ENCODE data around the gene BPIFB6.
"Not testable (repeated sequence)": the region's sequence is repeated elsewhere in the genome, so short reads cannot be mapped to it uniquely, and the experiment has no call there.

BPIFB6 gene

GRCh38 chr20:33025318-33025876, 6.1 kb upstream of the BPIFB6 start:
- in situ Hi-C loops (cut with HindIII; ENCODE audit: low pct_ligation_motif_present, low pct_unique_long_range_greater_than_20kb, low sequenced_read_pairs), result no loop called here
- DNase-seq, result no peak

- no peak for DNase-seq
- in situ Hi-C loops (cut with HindIII; ENCODE audit: low pct_ligation_motif_present, low pct_unique_long_range_greater_than_20kb, low sequenced_read_pairs), result no loop called here
Measured at GRCh38 chr20:33026072-33026778, 5.2 kb upstream of the BPIFB6 start.

- in situ Hi-C loops (cut with HindIII; ENCODE audit: low pct_ligation_motif_present, low pct_unique_long_range_greater_than_20kb, low sequenced_read_pairs), result no loop called here
- no peak for DNase-seq
Measured at GRCh38 chr20:33026779-33027759, 4.4 kb upstream of the BPIFB6 start.

GRCh38 chr20:33027769-33028751, 3.4 kb upstream of the BPIFB6 start:
- DNase-seq, result no peak
- in situ Hi-C loops (cut with HindIII; ENCODE audit: low pct_ligation_motif_present, low pct_unique_long_range_greater_than_20kb, low sequenced_read_pairs), result no loop called here

GRCh38 chr20:33028875-33029274, 2.6 kb upstream of the BPIFB6 start:
- DNase-seq, result no peak
- in situ Hi-C loops (cut with HindIII; ENCODE audit: low pct_ligation_motif_present, low pct_unique_long_range_greater_than_20kb, low sequenced_read_pairs), result no loop called here

- in situ Hi-C loops (cut with HindIII; ENCODE audit: low pct_ligation_motif_present, low pct_unique_long_range_greater_than_20kb, low sequenced_read_pairs), result no loop called here
- no peak for DNase-seq
Measured at GRCh38 chr20:33030076-33030475, 1.4 kb upstream of the BPIFB6 start.

- DNase-seq, result no peak
- in situ Hi-C loops (cut with HindIII; ENCODE audit: low pct_ligation_motif_present, low pct_unique_long_range_greater_than_20kb, low sequenced_read_pairs), result no loop called here
Measured at GRCh38 chr20:33030569-33030968, 879 bp upstream of the BPIFB6 start.

- no peak for DNase-seq
- in situ Hi-C loops (cut with HindIII; ENCODE audit: low pct_ligation_motif_present, low pct_unique_long_range_greater_than_20kb, low sequenced_read_pairs), result no loop called here
Measured at GRCh38 chr20:33032555-33032954, 1.1 kb downstream of the BPIFB6 start.

GRCh38 chr20:33033381-33033780, 1.9 kb downstream of the BPIFB6 start:
- DNase-seq, result no peak
- in situ Hi-C loops (cut with HindIII; ENCODE audit: low pct_ligation_motif_present, low pct_unique_long_range_greater_than_20kb, low sequenced_read_pairs), result no loop called here

GRCh38 chr20:33034115-33034514, 2.7 kb downstream of the BPIFB6 start:
- in situ Hi-C loops (cut with HindIII; ENCODE audit: low pct_ligation_motif_present, low pct_unique_long_range_greater_than_20kb, low sequenced_read_pairs), result no loop called here
- DNase-seq, result no peak

- in situ Hi-C loops (cut with HindIII; ENCODE audit: low pct_ligation_motif_present, low pct_unique_long_range_greater_than_20kb, low sequenced_read_pairs), result no loop called here
- no peak for DNase-seq
Measured at GRCh38 chr20:33034901-33035492, 3.5 kb downstream of the BPIFB6 start.

GRCh38 chr20:33037456-33037855, 6.0 kb downstream of the BPIFB6 start:
- no peak for DNase-seq
- in situ Hi-C loops (cut with HindIII; ENCODE audit: low pct_ligation_motif_present, low pct_unique_long_range_greater_than_20kb, low sequenced_read_pairs), result no loop called here

GRCh38 chr20:33038243-33038642, 6.8 kb downstream of the BPIFB6 start:
- in situ Hi-C loops (cut with HindIII; ENCODE audit: low pct_ligation_motif_present, low pct_unique_long_range_greater_than_20kb, low sequenced_read_pairs), result no loop called here
- no peak for DNase-seq

- in situ Hi-C loops (cut with HindIII; ENCODE audit: low pct_ligation_motif_present, low pct_unique_long_range_greater_than_20kb, low sequenced_read_pairs), result no loop called here
- DNase-seq, result no peak
Measured at GRCh38 chr20:33042430-33042829, 11.0 kb downstream of the BPIFB6 start.

GRCh38 chr20:33042983-33043730, 11.7 kb downstream of the BPIFB6 start:
- in situ Hi-C loops (cut with HindIII; ENCODE audit: low pct_ligation_motif_present, low pct_unique_long_range_greater_than_20kb, low sequenced_read_pairs), result no loop called here
- no peak for DNase-seq

- in situ Hi-C loops (cut with HindIII; ENCODE audit: low pct_ligation_motif_present, low pct_unique_long_range_greater_than_20kb, low sequenced_read_pairs), result no loop called here
- no peak for DNase-seq
Measured at GRCh38 chr20:33043731-33044181, 12.3 kb downstream of the BPIFB6 start.

- in situ Hi-C loops (cut with HindIII; ENCODE audit: low pct_ligation_motif_present, low pct_unique_long_range_greater_than_20kb, low sequenced_read_pairs), result not testable (repeated sequence)
Measured at GRCh38 chr20:33045129-33045721, 13.8 kb downstream of the BPIFB6 start.

More at GRCh38 chr20:33045129-33045721, 13.8 kb downstream of the BPIFB6 start:
- DNase-seq, result not testable (repeated sequence)
